IMR-90 (cell line): Measurements from ENCODE around the gene SSBP3. TPM values are rescaled to one million over a fixed set of nuclear protein-coding genes. Genes with fewer than 3 reads are reported as not detected.

Experiments used
- ATAC-seq: fragments of 200-7000 bp; cut with Tn5 transposase; 2 replicates; pipeline ENCODE4 v1.9.1; 2020; ENCODE audit warnings: low read depth, mild to moderate bottlenecking, moderate library complexity
- BruUV-seq: library from RNA; stranded (reverse); fragments of 400-500 nt; replicated peaks from 2 replicates; lab custom pipeline; 2021; lab: Mats Ljungman, UMichigan
- CTCF ChIA-PET: fragments of 300-600 bp; formaldehyde crosslinking; extraction: SDS; loops from one replicate; lab custom pipeline; 2021; ENCODE audit warnings: antibody characterized with exemption; lab: Yijun Ruan, JAX
- POLR2A ChIA-PET: fragments of 300-600 bp; sonication (Branson Sonifier 250); formaldehyde crosslinking; loops from one replicate; lab custom pipeline; 2022; ENCODE audit warnings: antibody characterized with exemption; ENCODE audit not compliant: unreplicated experiment; lab: Charles Lee
- DNase-seq: peaks from one replicate; pipeline ENCODE4 v3.0.0; 2013
- H2AFZ ChIP-seq: replicated peaks from 2 replicates; pipeline ENCODE3; 2013; ENCODE audit warnings: low read length, mild to moderate bottlenecking; ENCODE audit not compliant: poor library complexity
- H2AK5ac ChIP-seq: 2 replicates; pipeline ENCODE4 v1.6.1; 2013; ENCODE audit warnings: low read depth, low read length, inconsistent platforms
- H2AK9ac ChIP-seq: replicated peaks from 2 replicates; pipeline ENCODE3; 2013; ENCODE audit warnings: mild to moderate bottlenecking, low read depth, low read length, moderate library complexity; ENCODE audit not compliant: poor library complexity
- H2BK120ac ChIP-seq: 2 replicates; pipeline ENCODE4 v1.6.1; 2013; ENCODE audit warnings: low read depth, low read length, inconsistent platforms
- H2BK15ac ChIP-seq: 3 replicates; pipeline ENCODE4 v1.6.1; 2013; ENCODE audit warnings: low read depth, low read length, inconsistent platforms
- H2BK20ac ChIP-seq: 2 replicates; pipeline ENCODE4 v1.6.1; 2013; ENCODE audit warnings: low read depth, mild to moderate bottlenecking, inconsistent platforms, low read length, moderate library complexity
- H2BK5ac ChIP-seq: 2 replicates; pipeline ENCODE4 v1.6.1; 2013; ENCODE audit warnings: mild to moderate bottlenecking, low read depth, low read length, inconsistent platforms; ENCODE audit not compliant: poor library complexity, severe bottlenecking
- H3K14ac ChIP-seq: replicated peaks from 2 replicates; pipeline ENCODE4 v1.6.1; 2013; ENCODE audit warnings: low read depth, low read length, inconsistent platforms
- H3K18ac ChIP-seq: 2 replicates; pipeline ENCODE4 v1.6.1; 2013; ENCODE audit warnings: low read depth, low read length, control low read depth
- H3K23ac ChIP-seq: 2 replicates; pipeline ENCODE4 v1.6.1; 2013; ENCODE audit warnings: low read depth, low read length, inconsistent platforms
- H3K27ac ChIP-seq: 2 replicates; pipeline ENCODE4 v1.5.1; 2013; ENCODE audit warnings: mild to moderate bottlenecking, control low read depth, low read length; ENCODE audit not compliant: insufficient read depth
- H3K27me3 ChIP-seq: 2 replicates; pipeline ENCODE4 v1.6.1; 2013; ENCODE audit warnings: low read length; ENCODE audit not compliant: control insufficient read depth, insufficient read depth
- H3K36me3 ChIP-seq: 2 replicates; pipeline ENCODE4 v1.6.1; 2013; ENCODE audit warnings: low read length, mixed read lengths; ENCODE audit not compliant: control insufficient read depth, insufficient read depth
- H3K4ac ChIP-seq: 2 replicates; pipeline ENCODE4 v1.6.1; 2013; ENCODE audit warnings: low read depth, low read length, inconsistent platforms
- H3K4me1 ChIP-seq: 2 replicates; pipeline ENCODE4 v1.6.1; 2013; ENCODE audit warnings: low read length, mixed read lengths; ENCODE audit not compliant: control insufficient read depth, insufficient read depth
- H3K4me2 ChIP-seq: 2 replicates; pipeline ENCODE4 v1.6.1; 2013; ENCODE audit warnings: low read depth, mild to moderate bottlenecking, control low read depth, low read length, moderate library complexity
- H3K4me3 ChIP-seq: 2 replicates; pipeline ENCODE4 v1.5.1; 2013; ENCODE audit warnings: low read depth, mild to moderate bottlenecking, control low read depth, low read length, moderate library complexity; ENCODE audit not compliant: insufficient read depth
- H3K56ac ChIP-seq: 2 replicates; pipeline ENCODE4 v1.6.1; 2013; ENCODE audit warnings: low read length, inconsistent platforms; ENCODE audit not compliant: insufficient read depth; ENCODE audit errors: extremely low read depth
- H3K79me1 ChIP-seq, 2 experiments: 2 replicates each; pipeline ENCODE4 v1.6.1; 2013; ENCODE audit warnings: low read length in 2 of 2, inconsistent platforms in 1 of 2, low read depth in 1 of 2
- H3K9ac ChIP-seq: 2 replicates; pipeline ENCODE4 v1.6.1; 2013; ENCODE audit warnings: low read depth, low read length, control low read depth
- H3K9me1 ChIP-seq: 2 replicates; pipeline ENCODE4 v1.6.1; 2013; ENCODE audit warnings: low read length, inconsistent platforms; ENCODE audit not compliant: insufficient read depth
- H3K9me3 ChIP-seq: 2 replicates; pipeline ENCODE4 v1.6.1; 2013; ENCODE audit warnings: low read length; ENCODE audit not compliant: control insufficient read depth, insufficient read depth
- H4K20me1 ChIP-seq: 2 replicates; pipeline ENCODE4 v1.6.1; 2013; ENCODE audit warnings: low read length, inconsistent platforms; ENCODE audit not compliant: insufficient read depth
- H4K5ac ChIP-seq: 2 replicates; pipeline ENCODE4 v1.6.1; 2013; ENCODE audit warnings: mild to moderate bottlenecking, low read depth, low read length, control low read depth
- H4K8ac ChIP-seq, 2 experiments: 2 replicates each; pipeline ENCODE4 v1.6.1; 2013; ENCODE audit warnings: low read depth in 2 of 2, low read length in 2 of 2, control low read depth in 1 of 2, inconsistent platforms in 1 of 2
- H4K91ac ChIP-seq: 2 replicates; pipeline ENCODE4 v1.6.1; 2013; ENCODE audit warnings: low read depth, low read length, inconsistent platforms; ENCODE audit not compliant: insufficient read depth
- BHLHE40 ChIP-seq: fragments of 150-350 bp; IDR thresholded peaks from 2 replicates; pipeline ENCODE4 v1.6.1; 2016; ENCODE audit warnings: mild to moderate bottlenecking, low read depth, low read length
- CEBPB ChIP-seq: IDR thresholded peaks from 2 replicates; pipeline ENCODE4 v1.6.1; 2012; ENCODE audit warnings: low read depth, low read length, improper control_type of control experiment
- CHD1 ChIP-seq: IDR thresholded peaks from 2 replicates; pipeline ENCODE4 v1.6.1; 2012; ENCODE audit warnings: low read depth, low read length, improper control_type of control experiment
- FOS ChIP-seq: fragments of 150-350 bp; IDR thresholded peaks from 2 replicates; pipeline ENCODE4 v1.6.1; 2016; ENCODE audit warnings: low read depth, low read length
- MXI1 ChIP-seq: IDR thresholded peaks from 2 replicates; pipeline ENCODE4 v1.6.1; 2012; ENCODE audit warnings: low read depth, mild to moderate bottlenecking, low read length, moderate library complexity, borderline replicate concordance
- NFE2L2 ChIP-seq: fragments of 150-350 bp; IDR thresholded peaks from 2 replicates; pipeline ENCODE4 v1.6.1; 2016; ENCODE audit warnings: low read depth, mild to moderate bottlenecking, low read length
- POLR2A ChIP-seq: IDR thresholded peaks from 2 replicates; pipeline ENCODE4 v1.6.1; 2012; ENCODE audit warnings: mild to moderate bottlenecking, low read depth, low read length
- RAD21 ChIP-seq: IDR thresholded peaks from 2 replicates; pipeline ENCODE4 v1.6.1; 2012; ENCODE audit warnings: low read length, improper control_type of control experiment
- RCOR1 ChIP-seq: IDR thresholded peaks from 2 replicates; pipeline ENCODE4 v1.6.1; 2012; ENCODE audit warnings: mild to moderate bottlenecking, low read length, improper control_type of control experiment; ENCODE audit not compliant: insufficient replicate concordance
- SMC3 ChIP-seq: fragments of 150-350 bp; IDR thresholded peaks from 2 replicates; pipeline ENCODE4 v1.6.1; 2016; ENCODE audit warnings: low read depth, mild to moderate bottlenecking, antibody characterized with exemption, low read length, moderate library complexity
- WGBS, 2 experiments: methylation state at CpG; one replicate each; pipeline versions ENCODE4 v1.1.5 to v1.1.7; 2013; ENCODE audit warnings: missing lambda C conversion rate in 2 of 2; ENCODE audit not compliant: insufficient read length in 1 of 2; ENCODE audit errors: extremely low coverage in 2 of 2; 5-methylcytosine and 5-hydroxymethylcytosine counted together
- dilution Hi-C: fragments of 300-500 bp; cut with HindIII; formaldehyde crosslinking; loops from one replicate; pipeline ENCODE4 v1.14.3; 2018; ENCODE audit warnings: low sequenced_read_pairs; ENCODE audit not compliant: unreplicated experiment
- in situ Hi-C: fragments of 300-500 bp; cut with MboI; formaldehyde crosslinking; loops from 3 replicates; pipeline ENCODE4 v1.14.3; 2019; ENCODE audit warnings: low sequenced_read_pairs, inconsistent platforms, mixed read lengths
- intact Hi-C: fragments of 100-400 bp; cut with micrococcal nuclease; formaldehyde crosslinking; loops from 2 replicates; pipeline ENCODE4 v1.10.0; 2022
- polyA plus RNA-seq, 3 experiments: library from polyadenylated mRNA; depleted of rRNA; stranded (reverse); fragments of >200 nt; gene quantifications; 2 replicates each; pipeline ENCODE4 v1.2.3, GENCODE V29; 2012; ENCODE audit warnings: low replicate concordance in 1 of 3
- total RNA-seq: library from RNA; depleted of rRNA; stranded (reverse); fragments of >200 nt; gene quantifications from 2 replicates; pipeline ENCODE4 v1.2.3, GENCODE V29; 2012
- TF ChIP-seq, protein P1 (sequence below): fragments of 150-350 bp; IDR thresholded peaks from 2 replicates; pipeline ENCODE4 v1.6.1; 2017; ENCODE audit warnings: mild to moderate bottlenecking, antibody characterized with exemption, low read length, low read depth

Gene SSBP3
- total and polyA plus RNA-seq, 2 of the 4 experiments (the other 2 are of a cell fraction) = 10.9 to 39.6 TPM

DNA sequence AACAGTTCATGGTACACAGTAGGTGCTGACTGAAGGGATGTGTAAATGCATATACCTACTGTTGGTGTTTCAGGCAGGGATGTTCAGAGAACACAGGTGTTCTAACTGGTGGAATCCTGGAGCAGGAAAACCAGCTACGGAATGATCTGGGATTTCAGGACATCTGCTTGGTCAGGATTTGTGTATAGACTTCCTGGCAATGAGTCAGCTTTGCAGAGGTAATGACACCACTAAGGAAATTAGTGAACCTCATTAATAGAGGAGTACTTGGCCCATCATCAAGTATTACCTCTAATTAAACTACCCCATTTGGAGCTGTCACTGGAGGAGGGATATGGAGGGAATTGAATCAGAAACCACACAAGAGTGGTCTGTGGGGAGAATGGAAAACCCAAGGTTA lies 198.9 kb downstream of the SSBP3 start:
- Histone ChIP-seq H2BK20ac (no peak overlapping the region), H4K20me1 (peaks cover 7% of the 10 kb centered on the region; the same call in 1 of the 2 replicates), H4K8ac (no peak overlapping the region), H3K9me1 (peaks cover 10% of the 10 kb centered on the region; the same call in 1 of the 2 replicates), H4K91ac (no peak overlapping the region), H3K9me3 (no peaks in the 10 kb centered on the region), H3K4me3 (no peak overlapping the region), H2BK15ac (no peak overlapping the region), H3K9ac (no peak overlapping the region), H2AFZ (no peak overlapping the region), H4K5ac (no peak overlapping the region), H3K56ac (no peak overlapping the region), H3K79me1 (peaks cover 30 to 34% of the 10 kb centered on the region in 2 experiments), H2BK5ac (no peak overlapping the region), H3K27me3 (no peaks in the 10 kb centered on the region), H2BK120ac (no peak overlapping the region), H2AK9ac (no peak overlapping the region), H3K18ac (no peak overlapping the region), H3K4me1 (no peaks in the 10 kb centered on the region), H3K27ac (no peak overlapping the region), H3K4ac (no peak overlapping the region), H3K23ac (no peak overlapping the region), H3K14ac (no peak overlapping the region), H3K4me2 (no peak overlapping the region), H3K36me3 (peaks cover 44% of the 10 kb centered on the region), H2AK5ac (no peak overlapping the region)
- CTCF ChIA-PET = no interaction called here
- intact Hi-C loops (no loop called here), dilution Hi-C loops (no loop called here), in situ Hi-C loops (loop anchor here (25.0 kb wide), 1 partner anchor 345 kb away; no protein-coding TSS in a partner anchor)
- DNase-seq (no peak), ATAC-seq (no peak)
- POLR2A ChIA-PET = no interaction called here
- TF ChIP-seq RCOR1 (no peak), CEBPB (no peak), POLR2A (no peak), NFE2L2 (no peak), MXI1 (no peak), SMC3 (no peak), BHLHE40 (no peak), CHD1 (no peak), RAD21 (no peak), FOS (no peak)
- TF ChIP-seq, protein P1, sequence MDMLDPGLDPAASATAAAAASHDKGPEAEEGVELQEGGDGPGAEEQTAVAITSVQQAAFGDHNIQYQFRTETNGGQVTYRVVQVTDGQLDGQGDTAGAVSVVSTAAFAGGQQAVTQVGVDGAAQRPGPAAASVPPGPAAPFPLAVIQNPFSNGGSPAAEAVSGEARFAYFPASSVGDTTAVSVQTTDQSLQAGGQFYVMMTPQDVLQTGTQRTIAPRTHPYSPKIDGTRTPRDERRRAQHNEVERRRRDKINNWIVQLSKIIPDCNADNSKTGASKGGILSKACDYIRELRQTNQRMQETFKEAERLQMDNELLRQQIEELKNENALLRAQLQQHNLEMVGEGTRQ = no peak
- no CpG with 5 or more reads among the region's 1 CpG for WGBS, 2 experiments
- no TSS peak for BruUV-seq
